GM19438 (cell line): ENCODE measurements around the gene PRDM12.

Source experiments
- ATAC-seq: cut with Tn5 transposase; IDR thresholded peaks from one replicate; pipeline ENCODE4 v1.9.1; 2021; ENCODE audit warnings: low read depth; ENCODE audit not compliant: unreplicated experiment

PRDM12 gene

GRCh38 chr9:130687615-130688014 is 23.2 kb downstream of the PRDM12 start:
- ATAC-seq: no peak

- ATAC-seq: no peak
Measured at GRCh38 chr9:130688072-130688471, 23.7 kb downstream of the PRDM12 start.

- no peak for ATAC-seq
Measured at GRCh38 chr9:130689572-130689936, 25.2 kb downstream of the PRDM12 start.

- ATAC-seq: no peak
Measured at GRCh38 chr9:130689937-130690700, 25.7 kb downstream of the PRDM12 start.

- no peak for ATAC-seq
Measured at GRCh38 chr9:130692321-130692720, 27.9 kb downstream of the PRDM12 start.

GRCh38 chr9:130693101-130693425 is 28.7 kb downstream of the PRDM12 start:
- ATAC-seq: no peak

GRCh38 chr9:130693426-130694191 is 29.2 kb downstream of the PRDM12 start, which contains the start of gene EXOSC2:
Gene EXOSC2 (plus strand): TSS chr9:130693780. CDS start chr9:130693792, 12 bp downstream.
- ATAC-seq: peak; percentile 86

- ATAC-seq: no peak
Measured at GRCh38 chr9:130694205-130694604, 29.8 kb downstream of the PRDM12 start.

GRCh38 chr9:130696139-130696650 is 31.8 kb downstream of the PRDM12 start:
- no peak for ATAC-seq

GRCh38 chr9:130696996-130697395 is 32.6 kb downstream of the PRDM12 start:
- ATAC-seq: no peak

GRCh38 chr9:130698514-130698913 is 34.1 kb downstream of the PRDM12 start:
- ATAC-seq: no peak

GRCh38 chr9:130699047-130699446 is 34.7 kb downstream of the PRDM12 start:
- ATAC-seq: no peak

GRCh38 chr9:130701059-130702022 is 36.9 kb downstream of the PRDM12 start:
- no peak for ATAC-seq

GRCh38 chr9:130703501-130703900 is 39.1 kb downstream of the PRDM12 start:
- ATAC-seq: no peak

- no peak for ATAC-seq
Measured at GRCh38 chr9:130707225-130707976, 43.0 kb downstream of the PRDM12 start.

GRCh38 chr9:130710822-130711352 is 46.5 kb downstream of the PRDM12 start:
- ATAC-seq: no peak

GRCh38 chr9:130711469-130711868 is 47.1 kb downstream of the PRDM12 start:
- no peak for ATAC-seq

GRCh38 chr9:130712564-130713285 is 48.3 kb downstream of the PRDM12 start:
- ATAC-seq: peak; percentile 96
